Right lobe of liver (tissue), 4 donors: ENCODE data around the gene COL7A1.

Experiments used
- CTCF ChIP-seq, 4 donors: fragments of 200-600 bp in 3 of 4; fragments of 450-650 bp in 1 of 4; IDR thresholded peaks; one replicate each; pipeline versions ENCODE4 v1.5.1 to v1.8.0; 2016 to 2022; ENCODE audit warnings: antibody characterized with exemption in 4 of 4, mild to moderate bottlenecking in 2 of 4
- POLR2A ChIP-seq: fragments of 450-650 bp; IDR thresholded peaks from one replicate; pipeline ENCODE4 v1.6.1; 2017; ENCODE audit warnings: antibody characterized with exemption, mild to moderate bottlenecking
- donor health status: DM: no; HTN: no; CAD: no.
- donor health status: DM: no; HTN: no; CAD: no.
- donor health status: DM: no; HTN: yes; CAD: no.

GRCh38 chr3:48543271-48543866 lies 51.8 kb downstream of the COL7A1 start:
- TF ChIP-seq CTCF (IDR thresholded peaks at IDR 0.05) (no peak), POLR2A (no peak)
